GM18511 (cell line): Measurements from ENCODE around the gene RTTN.

ENCODE experiments used
- ATAC-seq: cut with Tn5 transposase; IDR thresholded peaks from one replicate; pipeline ENCODE4 v1.9.1; 2021; ENCODE audit warnings: mild to moderate bottlenecking, moderate library complexity; ENCODE audit not compliant: unreplicated experiment

The RTTN gene

GRCh38 chr18:70158992-70159717 is 46.3 kb downstream of the RTTN start:
- peak; percentile 91 for ATAC-seq

GRCh38 chr18:70156886-70157285 is 48.6 kb downstream of the RTTN start:
- ATAC-seq = no peak

GRCh38 chr18:70154591-70155194 is 50.8 kb downstream of the RTTN start:
- no peak for ATAC-seq

- no peak for ATAC-seq
These were observed 53.9 kb downstream of the RTTN start for GRCh38 chr18:70151614-70152013.

- ATAC-seq = no peak
These were observed 55.7 kb downstream of the RTTN start for GRCh38 chr18:70149616-70150301.

GRCh38 chr18:70149156-70149555 is 56.3 kb downstream of the RTTN start:
- ATAC-seq = no peak

- ATAC-seq = no peak
These were observed 57.2 kb downstream of the RTTN start for GRCh38 chr18:70148039-70148938.

GRCh38 chr18:70146174-70146573 is 59.3 kb downstream of the RTTN start:
- no peak for ATAC-seq

- ATAC-seq = no peak
These were observed 63.5 kb downstream of the RTTN start for GRCh38 chr18:70142001-70142400.

- ATAC-seq = no peak
These were observed 66.3 kb downstream of the RTTN start for GRCh38 chr18:70139138-70139537.

- no peak for ATAC-seq
These were observed 69.9 kb downstream of the RTTN start for GRCh38 chr18:70135604-70136003.

- no peak for ATAC-seq
These were observed 72.5 kb downstream of the RTTN start for GRCh38 chr18:70132999-70133398.

- ATAC-seq = no peak
These were observed 77.2 kb downstream of the RTTN start for GRCh38 chr18:70128271-70128670.

- no peak for ATAC-seq
These were observed 78.1 kb downstream of the RTTN start for GRCh38 chr18:70127359-70127758.

GRCh38 chr18:70126832-70127231 is 78.7 kb downstream of the RTTN start:
- ATAC-seq = no peak

- no peak for ATAC-seq
These were observed 81.3 kb downstream of the RTTN start for GRCh38 chr18:70124139-70124538.

GRCh38 chr18:70121842-70122241 is 83.6 kb downstream of the RTTN start:
- ATAC-seq = no peak

GRCh38 chr18:70116949-70117348 is 88.5 kb downstream of the RTTN start:
- ATAC-seq = no peak

- no peak for ATAC-seq
These were observed 92.0 kb downstream of the RTTN start for GRCh38 chr18:70113511-70113910.

GRCh38 chr18:70110678-70111077 is 94.8 kb downstream of the RTTN start:
- ATAC-seq = no peak

GRCh38 chr18:70107091-70107490 is 98.4 kb downstream of the RTTN start:
- no peak for ATAC-seq
